ENCODE data around the gene NRARP.

The NRARP gene

GRCh38 chr9:137293094-137293481 lies 9.0 kb downstream of the NRARP start:
- Histone ChIP-seq H3K27ac (ENCODE audit: low read length) (no peak overlapping the region), H3K9ac (ENCODE audit: low read depth, low read length) (no peak overlapping the region), H3K36me3 (ENCODE audit: insufficient read depth, low read depth, low read length) (no peaks in the 10 kb centered on the region), H3K9me3 (ENCODE audit: insufficient read depth, low read depth, low read length) (no peaks in the 10 kb centered on the region), H3K27me3 (ENCODE audit: insufficient read depth, low read length) (peaks cover 41% of the 10 kb centered on the region), H3K4me1 (ENCODE audit: insufficient read depth, low read length) (peaks cover 13% of the 10 kb centered on the region; the same call in 1 of the 2 replicates), H3K4me3 (ENCODE audit: low read length) (no peak overlapping the region)

GRCh38 chr9:137286975-137287383 lies 15.1 kb downstream of the NRARP start:
- Histone ChIP-seq H3K9ac (ENCODE audit: low read depth, low read length) (no peak overlapping the region), H3K27ac (ENCODE audit: low read length) (no peak overlapping the region), H3K36me3 (ENCODE audit: insufficient read depth, low read depth, low read length) (no peaks in the 10 kb centered on the region), H3K4me3 (ENCODE audit: low read length) (no peak overlapping the region), H3K27me3 (ENCODE audit: insufficient read depth, low read length) (peaks cover 9% of the 10 kb centered on the region; the same call in 1 of the 2 replicates), H3K9me3 (ENCODE audit: insufficient read depth, low read depth, low read length) (no peaks in the 10 kb centered on the region), H3K4me1 (ENCODE audit: insufficient read depth, low read length) (no peaks in the 10 kb centered on the region)

- no peaks in the 10 kb centered on the region for H3K9me3 ChIP-seq (ENCODE audit: insufficient read depth, low read depth, low read length)
- peak overlapping the region; percentile 55; the same call in 1 of the 2 replicates for H3K4me3 ChIP-seq (ENCODE audit: low read length)
- H3K4me1 ChIP-seq (ENCODE audit: insufficient read depth, low read length), result peaks cover 9% of the 10 kb centered on the region; the same call in 1 of the 2 replicates
- H3K27ac ChIP-seq (ENCODE audit: low read length), result no peak overlapping the region
- H3K27me3 ChIP-seq (ENCODE audit: insufficient read depth, low read length), result peaks cover 52% of the 10 kb centered on the region; the same call in 1 of the 2 replicates
- no peak overlapping the region for H3K9ac ChIP-seq (ENCODE audit: low read depth, low read length)
- H3K36me3 ChIP-seq (ENCODE audit: insufficient read depth, low read depth, low read length), result no peaks in the 10 kb centered on the region
Observed at GRCh38 chr9:137281345-137282116, 20.5 kb downstream of the NRARP start.

- Histone ChIP-seq H3K9me3 (ENCODE audit: insufficient read depth, low read depth, low read length) (no peaks in the 10 kb centered on the region), H3K27me3 (ENCODE audit: insufficient read depth, low read length) (peaks cover 52% of the 10 kb centered on the region; the same call in 1 of the 2 replicates), H3K4me3 (ENCODE audit: low read length) (peak overlapping the region; percentile 55; the same call in 1 of the 2 replicates), H3K9ac (ENCODE audit: low read depth, low read length) (no peak overlapping the region), H3K27ac (ENCODE audit: low read length) (no peak overlapping the region), H3K4me1 (ENCODE audit: insufficient read depth, low read length) (peaks cover 14% of the 10 kb centered on the region), H3K36me3 (ENCODE audit: insufficient read depth, low read depth, low read length) (no peaks in the 10 kb centered on the region)
Observed at GRCh38 chr9:137280474-137281344, 21.4 kb downstream of the NRARP start.

GRCh38 chr9:137279741-137280473 lies 22.2 kb downstream of the NRARP start:
- peaks cover 14% of the 10 kb centered on the region for H3K4me1 ChIP-seq (ENCODE audit: insufficient read depth, low read length)
- no peak overlapping the region for H3K9ac ChIP-seq (ENCODE audit: low read depth, low read length)
- H3K4me3 ChIP-seq (ENCODE audit: low read length), result no peak overlapping the region
- H3K9me3 ChIP-seq (ENCODE audit: insufficient read depth, low read depth, low read length), result no peaks in the 10 kb centered on the region
- H3K27ac ChIP-seq (ENCODE audit: low read length), result no peak overlapping the region
- no peaks in the 10 kb centered on the region for H3K36me3 ChIP-seq (ENCODE audit: insufficient read depth, low read depth, low read length)
- H3K27me3 ChIP-seq (ENCODE audit: insufficient read depth, low read length), result peaks cover 52% of the 10 kb centered on the region; the same call in 1 of the 2 replicates

GRCh38 chr9:137278721-137279711 lies 23.1 kb downstream of the NRARP start:
- H3K9me3 ChIP-seq (ENCODE audit: insufficient read depth, low read depth, low read length), result no peaks in the 10 kb centered on the region
- peaks cover 14% of the 10 kb centered on the region for H3K4me1 ChIP-seq (ENCODE audit: insufficient read depth, low read length)
- H3K27ac ChIP-seq (ENCODE audit: low read length), result no peak overlapping the region
- peak overlapping the region; percentile 63; the same call in 1 of the 2 replicates for H3K4me3 ChIP-seq (ENCODE audit: low read length)
- peaks cover 52% of the 10 kb centered on the region; the same call in 1 of the 2 replicates for H3K27me3 ChIP-seq (ENCODE audit: insufficient read depth, low read length)
- H3K9ac ChIP-seq (ENCODE audit: low read depth, low read length), result peak overlapping the region; percentile 21; the same call in 1 of the 2 replicates
- H3K36me3 ChIP-seq (ENCODE audit: insufficient read depth, low read depth, low read length), result no peaks in the 10 kb centered on the region; the same call in 1 of the 2 replicates

GRCh38 chr9:137278061-137278701 lies 23.9 kb downstream of the NRARP start:
- peak overlapping the region; percentile 74; the same call in 1 of the 2 replicates for H3K9ac ChIP-seq (ENCODE audit: low read depth, low read length)
- H3K36me3 ChIP-seq (ENCODE audit: insufficient read depth, low read depth, low read length), result peaks cover 3% of the 10 kb centered on the region
- H3K27ac ChIP-seq (ENCODE audit: low read length), result no peak overlapping the region
- H3K27me3 ChIP-seq (ENCODE audit: insufficient read depth, low read length), result peaks cover 52% of the 10 kb centered on the region; the same call in 1 of the 2 replicates
- H3K4me3 ChIP-seq (ENCODE audit: low read length), result peak overlapping the region; percentile 63
- H3K9me3 ChIP-seq (ENCODE audit: insufficient read depth, low read depth, low read length), result no peaks in the 10 kb centered on the region
- peaks cover 14% of the 10 kb centered on the region for H3K4me1 ChIP-seq (ENCODE audit: insufficient read depth, low read length)

- Histone ChIP-seq H3K36me3 (ENCODE audit: insufficient read depth, low read depth, low read length) (peaks cover 4% of the 10 kb centered on the region), H3K9ac (ENCODE audit: low read depth, low read length) (peak within 1 kb of the TSS; percentile 79; the same call in 1 of the 2 replicates), H3K4me1 (ENCODE audit: insufficient read depth, low read length) (peaks cover 14% of the 10 kb centered on the region), H3K9me3 (ENCODE audit: insufficient read depth, low read depth, low read length) (no peaks in the 10 kb centered on the region), H3K27me3 (ENCODE audit: insufficient read depth, low read length) (peaks cover 47% of the 10 kb centered on the region; the same call in 1 of the 2 replicates), H3K27ac (ENCODE audit: low read length) (peak within 1 kb of the TSS; percentile 84), H3K4me3 (ENCODE audit: low read length) (peak within 1 kb of the TSS; percentile 63)
Observed at GRCh38 chr9:137277329-137278041, 24.6 kb downstream of the NRARP start, which contains the start of gene TOR4A. TSS of gene TOR4A (plus strand) at chr9:137277726. CDS start at chr9:137278690, 964 bp downstream.

GRCh38 chr9:137276473-137277328 lies 25.4 kb downstream of the NRARP start:
- H3K27me3 ChIP-seq (ENCODE audit: insufficient read depth, low read length), result peaks cover 40% of the 10 kb centered on the region; the same call in 1 of the 2 replicates
- H3K9me3 ChIP-seq (ENCODE audit: insufficient read depth, low read depth, low read length), result no peaks in the 10 kb centered on the region
- H3K4me1 ChIP-seq (ENCODE audit: insufficient read depth, low read length), result peaks cover 14% of the 10 kb centered on the region
- peak overlapping the region; percentile 63; the same call in 1 of the 2 replicates for H3K4me3 ChIP-seq (ENCODE audit: low read length)
- H3K9ac ChIP-seq (ENCODE audit: low read depth, low read length), result peak overlapping the region; percentile 79; the same call in 1 of the 2 replicates
- peaks cover 7% of the 10 kb centered on the region for H3K36me3 ChIP-seq (ENCODE audit: insufficient read depth, low read depth, low read length)
- peak overlapping the region; percentile 84 for H3K27ac ChIP-seq (ENCODE audit: low read length)

Measured in iPS-20b (cell line).